Raji (cell line): ENCODE data around the gene FAM89A.

Source experiments
- POLR2A ChIP-seq: IDR thresholded peaks from 2 replicates; pipeline ENCODE4 v1.6.1; 2011; ENCODE audit warnings: low read depth, low read length, control low read depth; ENCODE audit not compliant: insufficient read depth

Gene FAM89A

GRCh38 chr1:231040800-231041718, 1.0 kb upstream of the FAM89A start:
- TF ChIP-seq POLR2A: no peak

DNA sequence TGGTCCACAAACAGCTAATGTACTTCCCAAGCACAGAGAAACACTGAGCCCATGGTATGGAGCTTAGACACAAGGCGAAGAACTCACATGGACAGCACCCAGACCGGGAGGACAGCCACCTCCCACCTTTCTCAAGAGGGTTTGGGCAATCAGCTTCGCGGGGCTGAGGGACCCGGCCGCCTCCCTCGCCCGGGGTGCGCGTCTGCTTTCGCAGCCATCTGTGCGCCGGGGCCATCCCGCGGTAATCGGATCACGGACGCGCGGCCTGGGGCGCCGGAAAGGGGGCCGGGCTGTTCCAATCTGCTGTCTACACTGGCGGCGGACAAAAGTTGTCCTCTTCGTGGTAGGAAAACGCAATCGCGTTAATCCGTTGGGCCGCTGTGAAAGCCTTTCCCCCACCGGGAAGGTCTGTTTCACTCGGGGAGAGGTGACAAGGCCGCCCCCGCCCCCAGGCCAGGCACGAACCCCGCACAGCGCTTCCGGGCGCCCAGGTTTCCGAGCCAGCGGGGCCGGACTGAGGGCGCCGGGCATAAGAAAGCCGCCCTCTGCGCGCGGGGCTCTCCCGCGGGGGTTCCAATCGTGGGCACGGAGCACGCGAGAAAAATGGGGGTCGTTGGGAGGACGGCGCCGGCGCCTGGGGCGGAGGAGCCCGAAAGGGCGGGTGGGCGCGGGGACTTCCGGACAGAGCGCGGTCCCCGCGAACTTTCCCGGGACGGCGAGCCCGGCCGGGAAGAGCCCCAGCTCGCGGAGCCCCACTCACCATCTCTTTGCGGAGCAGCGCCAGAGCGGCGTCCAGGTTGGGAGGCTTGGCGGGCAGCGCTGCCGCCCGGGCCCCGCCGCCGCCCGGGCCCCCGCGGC, 664 bp downstream of the FAM89A start:
- no peak for TF ChIP-seq POLR2A

DNA sequence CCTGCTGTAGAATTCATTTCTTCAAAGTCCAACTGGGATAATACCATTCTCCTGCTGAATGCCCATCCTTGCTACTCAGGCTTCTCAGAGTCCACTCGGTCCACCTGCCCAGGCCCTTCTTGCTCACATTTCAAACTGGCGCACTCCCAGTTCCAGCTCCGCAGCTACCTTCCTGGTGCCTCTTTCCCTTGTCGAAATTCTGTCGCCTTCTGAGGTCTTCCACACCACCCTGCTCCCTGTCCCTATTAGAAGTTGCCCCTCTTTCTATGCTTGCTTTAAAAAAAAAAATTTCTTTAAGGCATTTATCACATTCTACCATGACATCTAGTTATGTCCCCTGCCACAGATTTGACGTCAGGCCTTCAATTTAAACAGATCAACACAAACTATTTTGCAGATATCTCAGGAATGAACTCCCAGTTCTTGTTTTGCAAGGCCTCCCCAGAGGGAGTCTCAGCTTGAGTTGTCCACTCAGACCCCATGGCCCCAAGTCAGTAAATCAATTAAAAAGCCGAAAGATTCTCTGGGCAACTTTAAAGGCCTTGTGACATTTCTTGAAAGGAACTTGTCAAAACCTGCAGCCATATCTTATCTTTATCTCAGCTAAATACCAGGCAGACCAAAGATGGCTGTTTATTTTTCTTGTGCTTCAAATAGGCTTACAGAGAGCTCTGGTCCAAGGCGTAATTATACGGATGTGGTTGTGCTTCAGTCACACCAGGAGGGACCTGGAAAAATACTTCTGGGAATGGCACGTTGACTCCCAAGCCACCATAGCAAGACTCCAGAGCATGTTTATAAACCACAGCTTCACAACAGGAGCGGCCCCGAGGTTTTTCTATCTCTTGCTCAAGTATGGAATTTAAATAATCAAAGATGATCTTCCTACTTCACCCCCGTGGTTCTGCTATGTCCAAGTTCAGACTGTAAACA, 2.2 kb downstream of the FAM89A start:
- no peak for TF ChIP-seq POLR2A

- TF ChIP-seq POLR2A: no peak
Observed at GRCh38 chr1:231036416-231036815, 3.6 kb downstream of the FAM89A start.

DNA sequence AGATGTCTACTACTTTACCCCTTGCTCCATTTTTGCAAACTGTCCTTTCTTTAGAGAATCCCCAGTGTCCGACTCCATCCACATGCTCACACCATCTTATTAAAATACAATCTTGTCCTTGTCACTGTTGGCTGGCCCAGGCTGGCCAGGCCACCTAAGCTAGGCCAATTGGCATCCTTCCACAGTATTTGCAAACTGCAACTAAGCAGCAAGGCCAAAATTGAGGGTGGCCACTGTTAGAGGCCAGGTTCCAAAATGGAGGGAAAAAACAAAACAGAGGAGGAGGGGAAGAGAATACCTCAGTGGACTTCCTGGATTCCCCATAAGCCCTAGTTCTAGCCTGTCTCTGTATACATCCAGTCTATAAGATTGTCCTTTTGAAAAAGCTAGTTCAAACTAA, 4.3 kb downstream of the FAM89A start:
- no peak for TF ChIP-seq POLR2A

DNA sequence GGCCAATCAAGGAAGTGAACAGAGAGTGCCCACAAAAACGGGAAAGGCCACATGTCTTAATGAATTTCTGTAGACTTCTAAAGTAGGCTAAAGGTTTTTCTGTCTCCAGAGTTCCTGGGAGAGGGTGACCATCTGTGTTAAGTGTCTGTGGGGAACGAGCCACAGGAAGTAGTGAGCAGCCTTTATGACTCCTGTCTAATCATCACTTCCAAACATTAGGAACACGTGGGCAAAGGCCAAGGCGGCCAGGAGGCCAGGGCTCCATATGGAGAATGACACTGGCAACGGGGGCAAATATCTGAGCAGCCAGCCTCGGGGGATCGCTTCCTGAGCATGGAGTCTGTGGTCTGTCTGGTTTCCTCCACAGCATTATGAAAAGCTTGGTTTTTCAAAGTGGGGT, 7.1 kb downstream of the FAM89A start:
- TF ChIP-seq POLR2A: no peak

DNA sequence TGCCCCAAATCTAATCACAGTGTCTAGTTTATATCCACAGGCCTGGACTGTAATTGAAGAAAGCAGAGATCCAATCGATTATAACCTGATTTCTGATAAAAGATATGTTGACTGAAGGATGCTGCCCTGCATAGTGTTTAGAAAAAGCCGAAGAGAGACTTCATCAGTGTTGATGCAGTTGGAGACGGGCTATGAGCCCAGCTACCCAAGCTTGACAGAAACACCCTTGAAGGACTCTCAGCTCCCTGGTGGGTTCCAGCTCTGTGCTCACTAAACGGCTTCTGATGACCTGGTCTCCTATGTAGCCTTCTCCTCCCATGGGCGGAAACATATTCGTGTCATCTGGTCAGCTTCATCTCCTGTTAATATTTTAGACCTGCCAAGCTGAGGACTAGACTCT, 10.2 kb downstream of the FAM89A start:
- TF ChIP-seq POLR2A: no peak

- no peak for TF ChIP-seq POLR2A
Observed at GRCh38 chr1:231028682-231029081, 11.4 kb downstream of the FAM89A start.

GRCh38 chr1:231027971-231028370, 12.1 kb downstream of the FAM89A start:
- TF ChIP-seq POLR2A: no peak

DNA sequence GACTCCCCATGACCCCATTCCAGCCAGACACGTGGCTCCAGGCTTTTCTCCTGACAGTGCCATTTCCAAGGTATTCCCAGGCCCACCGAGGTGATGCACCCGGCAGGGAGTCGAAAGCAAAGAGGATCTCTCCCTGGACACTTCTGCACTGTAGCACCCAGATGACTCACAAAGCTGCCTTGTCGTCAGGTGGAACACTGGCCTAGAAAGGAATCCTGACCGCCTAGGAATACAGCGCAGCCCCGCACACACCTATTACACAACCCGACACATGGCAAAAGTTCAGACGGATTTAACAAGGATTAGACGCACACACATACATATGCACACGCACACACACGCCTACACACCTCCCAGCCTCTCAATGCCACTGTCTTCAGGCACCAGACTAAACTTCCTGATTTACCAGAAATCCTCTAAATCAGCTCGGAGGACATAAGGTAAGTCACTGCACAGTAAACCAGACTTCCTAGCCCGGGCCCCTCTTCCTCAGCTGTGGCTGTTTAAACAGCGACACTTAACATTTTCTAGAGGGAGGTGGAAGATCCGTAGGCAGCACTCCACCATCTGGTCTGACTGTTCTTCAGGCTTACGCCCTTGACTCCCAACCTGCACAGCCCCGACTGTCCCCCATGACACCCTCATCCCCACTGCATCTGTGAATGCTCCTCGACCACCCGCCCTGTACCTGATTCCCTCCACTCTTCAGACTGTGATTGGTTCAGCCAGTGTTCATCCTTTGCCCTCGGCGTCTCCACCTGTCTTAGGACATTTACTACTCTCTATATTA, 12.7 kb downstream of the FAM89A start:
- no peak for TF ChIP-seq POLR2A

- TF ChIP-seq POLR2A: no peak
Observed at GRCh38 chr1:231026576-231026975, 13.5 kb downstream of the FAM89A start.

GRCh38 chr1:231023150-231023549, 16.9 kb downstream of the FAM89A start:
- no peak for TF ChIP-seq POLR2A

GRCh38 chr1:231021540-231022031, 18.5 kb downstream of the FAM89A start:
- TF ChIP-seq POLR2A: no peak

DNA sequence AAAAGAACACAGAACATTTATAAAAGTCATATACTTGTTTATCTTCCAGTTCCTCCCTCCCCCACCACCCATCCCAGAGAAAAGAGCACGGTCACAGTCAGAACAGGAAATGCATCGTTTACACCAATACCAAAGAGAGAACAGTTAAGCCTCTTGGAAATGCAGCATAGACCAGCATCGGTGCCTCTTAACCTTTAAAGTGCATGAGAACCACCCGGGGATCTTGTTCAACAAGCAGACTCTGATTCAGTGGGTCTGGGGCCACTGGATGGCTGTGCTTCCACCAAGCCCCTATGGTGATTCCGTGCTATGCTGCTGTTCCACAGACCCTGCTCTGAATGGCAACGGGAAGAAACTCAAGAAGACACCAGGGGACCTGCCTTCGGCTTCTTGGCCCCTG, 19.2 kb downstream of the FAM89A start:
- TF ChIP-seq POLR2A: no peak
